Activated CD4-positive, CD25-positive, alpha-beta regulatory T cell treated with anti-CD3 and anti-CD28 coated beads, Interleukin-2, amount 50 U/mL, for 24 hours (primary cell): ENCODE data around the gene CMSS1.
"Not testable (repeated sequence)": the region's sequence is repeated elsewhere in the genome, so short reads cannot be mapped to it uniquely, and the experiment has no call there.

ENCODE experiments used
- ATAC-seq, 2 donors: fragments of 150-1000 bp; cut with Tn5 transposase; one replicate each; pipeline ENCODE4 v1.10.0; 2021; ENCODE audit warnings: mild to moderate bottlenecking in 1 of 2, moderate library complexity in 1 of 2

The CMSS1 gene

GRCh38 chr3:100029689-100030088 lies 212.0 kb downstream of the CMSS1 start:
- peak in 1 of 2 donors; percentile 7 for ATAC-seq

GRCh38 chr3:100030346-100030745 lies 212.7 kb downstream of the CMSS1 start:
- ATAC-seq, result peak; percentile 35 to 43

GRCh38 chr3:100030914-100031425 lies 213.3 kb downstream of the CMSS1 start:
- ATAC-seq, result no peak

GRCh38 chr3:100032243-100032642 lies 214.6 kb downstream of the CMSS1 start:
- no peak for ATAC-seq

- no peak for ATAC-seq
These were observed 215.5 kb downstream of the CMSS1 start for GRCh38 chr3:100033184-100033583.

- ATAC-seq, result no peak
These were observed 216.3 kb downstream of the CMSS1 start for GRCh38 chr3:100033903-100034471.

- no peak for ATAC-seq
These were observed 221.4 kb downstream of the CMSS1 start for GRCh38 chr3:100039075-100039474.

GRCh38 chr3:100040451-100041225 lies 223.0 kb downstream of the CMSS1 start:
- ATAC-seq, result no peak

GRCh38 chr3:100041328-100041749 lies 223.7 kb downstream of the CMSS1 start:
- ATAC-seq, result no peak

- ATAC-seq, result no peak
These were observed 224.7 kb downstream of the CMSS1 start for GRCh38 chr3:100042166-100042981.

GRCh38 chr3:100043271-100043670 lies 225.6 kb downstream of the CMSS1 start:
- ATAC-seq, result no peak

GRCh38 chr3:100044369-100044768 lies 226.7 kb downstream of the CMSS1 start:
- ATAC-seq, result no peak

GRCh38 chr3:100045696-100046095 lies 228.0 kb downstream of the CMSS1 start:
- no peak for ATAC-seq

GRCh38 chr3:100046986-100047385 lies 229.3 kb downstream of the CMSS1 start:
- no peak for ATAC-seq

- ATAC-seq, result peak; percentile 72 to 86
These were observed 229.9 kb downstream of the CMSS1 start for GRCh38 chr3:100047455-100048141.

GRCh38 chr3:100048248-100048647 lies 230.6 kb downstream of the CMSS1 start:
- no peak for ATAC-seq

GRCh38 chr3:100051513-100051912 lies 233.9 kb downstream of the CMSS1 start:
- not testable (repeated sequence) for ATAC-seq

GRCh38 chr3:100053951-100054620 lies 236.4 kb downstream of the CMSS1 start:
- ATAC-seq, result no peak

- ATAC-seq, result no peak
These were observed 240.3 kb downstream of the CMSS1 start for GRCh38 chr3:100057716-100058575.

GRCh38 chr3:100059472-100059871 lies 241.8 kb downstream of the CMSS1 start:
- no peak for ATAC-seq
